Adrenal gland (tissue), 12 donors: Measurements from ENCODE around the gene BSX. TPM values are rescaled to one million over a fixed set of nuclear protein-coding genes. Genes with fewer than 3 reads are reported as not detected.

Experiments
- DNase-seq, 7 donors: peaks; one replicate each; pipeline ENCODE4 v3.0.0-alpha.2; 2019 to 2020
- H3K27ac ChIP-seq, 5 donors: fragments of 200-600 bp; sonication (generic) in 4 of 5; 1 replicate in 3 of 5; 2 replicates in 2 of 5; pipeline versions ENCODE4 v1.5.1 to v1.8.0; 2016 to 2020; ENCODE audit warnings: mild to moderate bottlenecking in 1 of 5
- H3K27me3 ChIP-seq: fragments of 200-600 bp; 2 replicates; pipeline ENCODE4 v1.8.0; 2021
- H3K36me3 ChIP-seq, 2 donors: fragments of 200-600 bp; replicated peaks in 1 of 2; 1 replicate in 1 of 2; 2 replicates in 1 of 2; pipeline versions ENCODE4 v1.5.1 to v1.8.0; 2018 to 2022
- H3K4me1 ChIP-seq, 2 donors: fragments of 200-600 bp; replicated peaks in 1 of 2; 1 replicate in 1 of 2; 2 replicates in 1 of 2; pipeline versions ENCODE4 v1.5.1 to v1.8.0; 2018 to 2021
- H3K4me3 ChIP-seq, 4 donors: fragments of 200-600 bp; sonication (generic) in 3 of 4; one replicate each; pipeline ENCODE4 v1.5.1; 2016 to 2018
- H3K9me3 ChIP-seq, 3 donors: fragments of 200-600 bp; sonication (generic) in 1 of 3; replicated peaks in 1 of 3; 1 replicate in 2 of 3; 2 replicates in 1 of 3; pipeline versions ENCODE4 v1.5.1 to v1.8.0; 2016 to 2021
- CTCF ChIP-seq, 6 experiments: fragments of 450-650 bp in 4 of 6; fragments of 200-600 bp in 2 of 6; sonication (generic) in 1 of 6; IDR thresholded peaks; 1 replicate in 5 of 6; 2 replicates in 1 of 6; pipeline versions ENCODE4 v1.5.1 to v1.8.0; 2016 to 2021; ENCODE audit warnings: antibody characterized with exemption in 6 of 6, mild to moderate bottlenecking in 2 of 6, moderate library complexity in 1 of 6
- POLR2A ChIP-seq, 2 donors: fragments of 450-650 bp; IDR thresholded peaks; one replicate each; pipeline ENCODE4 v1.6.1; 2017; ENCODE audit warnings: antibody characterized with exemption in 2 of 2, mild to moderate bottlenecking in 2 of 2, moderate library complexity in 1 of 2
- WGBS, 4 donors: extraction: QIAGEN DNeasy Blood & Tissue Kit in 2 of 4; methylation state at CpG; one replicate each; pipeline versions ENCODE4 v1.1.5 to v1.1.7; 2013 to 2017; 5-methylcytosine and 5-hydroxymethylcytosine counted together
- intact Hi-C, 2 donors: fragments of 100-400 bp; cut with DNase I; formaldehyde crosslinking; loops; one replicate each; pipeline versions ENCODE4 v1.14.1 to v1.15.0; 2022 to 2023
- polyA plus RNA-seq, 3 donors: library from polyadenylated mRNA; stranded (reverse); fragments of 200-250 nt in 2 of 3; fragments of 350-450 nt in 1 of 3; fragmentation: Illumina TruSeq in 1 of 3; extraction: RNeasy Lipid Tissue Mini Kit (QIAGEN cat#74804) in 1 of 3; gene quantifications; one replicate each; pipeline ENCODE4 v1.2.3, GENCODE V29; 2013 to 2014
- total RNA-seq, 9 donors: library from RNA; depleted of rRNA in 4 of 9; stranded (reverse); fragments of >200 nt in 4 of 9; fragments of 120-200 nt in 1 of 9; fragmentation: NEBNext Ultra II Directional in 1 of 9; extraction: Animal tissue kit (Norgen Biotek cat#: 25700) in 1 of 9; gene quantifications; one replicate each; pipeline versions ENCODE4 v1.1.0 to v1.2.4, GENCODE V29; 2013 to 2023
- donor health status: healthy with polysubstance abuse.
- donor health status: Bipolar disorder and iron deficiency.
- donor health status: DM: yes; HTN: yes; CAD: no.
- donor health status: DM: no; HTN: no; CAD: no.
- donor health status: DM: no; HTN: no; CAD: no.
- donor health status: DM: yes; HTN: yes; CAD: no.

The BSX gene
- total and polyA plus RNA-seq, 12 donors, result not detected

- DNase-seq, result no peak
- no peaks in the 10 kb centered on the region for H3K9me3 ChIP-seq
Measured at GRCh38 chr11:122976061-122976733, 5.4 kb downstream of the BSX start.

GRCh38 chr11:122963961-122964360 is 17.7 kb downstream of the BSX start:
- Histone ChIP-seq H3K4me1 (no peaks in the 10 kb centered on the region), H3K27me3 (peaks cover 10% of the 10 kb centered on the region), H3K36me3 (no peaks in the 10 kb centered on the region), H3K9me3 (no peaks in the 10 kb centered on the region), H3K4me3 (no peak overlapping the region), H3K27ac (no peak overlapping the region)
- 63 to 79% (median 76%) methylated on average over 4 of the region's 4 CpGs for WGBS, 4 donors
- TF ChIP-seq POLR2A (IDR thresholded peaks at IDR 0.05), result no peak
- TF ChIP-seq CTCF (IDR thresholded peaks at IDR 0.05), result no peak
- DNase-seq, result no peak
- intact Hi-C loops, result no loop called here

More at GRCh38 chr11:122976061-122976733, 5.4 kb downstream of the BSX start:
- WGBS, 4 donors, result 10 to 13% (median 12%) methylated on average over 21 of the region's 21 CpGs
- Histone ChIP-seq H3K4me3 (no peak overlapping the region), H3K4me1 (peaks cover 0 to 6% of the 10 kb centered on the region in 2 donors), H3K36me3 (no peaks in the 10 kb centered on the region), H3K27me3 (peaks cover 75% of the 10 kb centered on the region), H3K27ac (no peak overlapping the region)
- TF ChIP-seq POLR2A (IDR thresholded peaks at IDR 0.05) (no peak), CTCF (IDR thresholded peaks at IDR 0.05) (no peak)
- intact Hi-C loops, result no loop called here

- Histone ChIP-seq H3K36me3 (no peaks in the 10 kb centered on the region), H3K4me1 (no peaks in the 10 kb centered on the region), H3K4me3 (no peak overlapping the region), H3K9me3 (no peaks in the 10 kb centered on the region), H3K27ac (no peak overlapping the region), H3K27me3 (no peaks in the 10 kb centered on the region)
- intact Hi-C loops, result no loop called here
- 78 to 92% (median 82%) methylated on average over 4 of the region's 4 CpGs for WGBS, 4 donors
- no peak for TF ChIP-seq CTCF (IDR thresholded peaks at IDR 0.05)
- no peak for TF ChIP-seq POLR2A (IDR thresholded peaks at IDR 0.05)
- no peak for DNase-seq
Measured at GRCh38 chr11:122954455-122954854, 27.2 kb downstream of the BSX start.

- Histone ChIP-seq H3K36me3 (no peaks in the 10 kb centered on the region), H3K27ac (no peak overlapping the region), H3K9me3 (no peaks in the 10 kb centered on the region), H3K27me3 (no peaks in the 10 kb centered on the region), H3K4me1 (no peaks in the 10 kb centered on the region), H3K4me3 (no peak overlapping the region)
- intact Hi-C loops, result no loop called here
- no peak for DNase-seq
- 51 to 62% (median 60%) methylated on average over 2 of the region's 2 CpGs for WGBS, 4 donors
- TF ChIP-seq POLR2A (IDR thresholded peaks at IDR 0.05) (no peak), CTCF (IDR thresholded peaks at IDR 0.05) (no peak)
Measured at GRCh38 chr11:122951211-122951610, 30.4 kb downstream of the BSX start.
